HCT116 (cell line): Measurements from ENCODE around the gene ZBTB1. TPM values are rescaled to one million over a fixed set of nuclear protein-coding genes. Genes with fewer than 3 reads are reported as not detected.

Source experiments
- ATAC-seq: fragments of 200-7000 bp; cut with Tn5 transposase; 2 replicates; pipeline ENCODE4 v1.9.1; 2020; ENCODE audit warnings: mild to moderate bottlenecking, moderate library complexity
- BruUV-seq: library from RNA; stranded (reverse); fragments of 400-500 nt; replicated peaks from 2 replicates; lab custom pipeline; 2021; lab: Mats Ljungman, UMichigan
- CTCF ChIA-PET: fragments of 300-600 bp; sonication (Branson Sonifier 250); formaldehyde crosslinking; loops from one replicate; lab custom pipeline; 2021; ENCODE audit warnings: antibody characterized with exemption; lab: Charles Lee
- POLR2A ChIA-PET: fragments of 300-600, 350-600 bp; sonication (Branson Sonifier 250); formaldehyde crosslinking; loops from one replicate; lab custom pipeline; 2021; ENCODE audit warnings: antibody characterized with exemption; lab: Charles Lee
- RAD21 ChIA-PET, 2 experiments: fragments of 300-600 bp; sonication (Branson Sonifier 250); formaldehyde crosslinking; loops; one replicate each; lab custom pipeline; 2023; ENCODE audit warnings: low total read pairs in 2 of 2; ENCODE audit not compliant: uncharacterized antibody in 2 of 2, unreplicated experiment in 2 of 2, low non-redundant PET in 1 of 2; lab: Charles Lee
- DNase-seq: peaks from one replicate; pipeline ENCODE4 v3.0.0-alpha.2; 2010; ENCODE audit warnings: low read depth, low spot score
- H2AFZ ChIP-seq: fragments of 200-600 bp; shearing (Covaris generic), sonication (generic); 2 replicates; pipeline ENCODE4 v1.6.1; 2017; ENCODE audit warnings: low read depth, mixed run types, mixed read lengths, antibody characterized with exemption, low read length; ENCODE audit not compliant: poor library complexity, severe bottlenecking
- H3K27ac ChIP-seq: 2 replicates; pipeline ENCODE4 v1.5.1; 2012; ENCODE audit warnings: low read depth, low read length
- H3K27me3 ChIP-seq: fragments of 200-600 bp; sonication (generic); 2 replicates; pipeline ENCODE4 v1.6.1; 2016; ENCODE audit warnings: mixed run types, low read length, mixed read lengths; ENCODE audit not compliant: insufficient read depth
- H3K36me3 ChIP-seq, 2 experiments: fragments of 200-500 bp in 1 of 2; fragments of 200-600 bp in 1 of 2; sonication (Bioruptor generic) in 1 of 2; sonication (generic) in 1 of 2; 2 replicates each; pipeline versions ENCODE4 v1.5.1 to v1.6.1; 2014 to 2016; ENCODE audit warnings: low read length in 2 of 2, inconsistent platforms in 1 of 2, mixed read lengths in 1 of 2, mixed run types in 1 of 2; ENCODE audit not compliant: insufficient read depth in 2 of 2, control insufficient read depth in 1 of 2
- H3K4me1 ChIP-seq, 2 experiments: fragments of 200-600 bp in 1 of 2; sonication (generic) in 1 of 2; 2 replicates each; pipeline versions ENCODE4 v1.5.1 to v1.6.1; 2012 to 2017; ENCODE audit warnings: low read length in 2 of 2, inconsistent platforms in 1 of 2, mild to moderate bottlenecking in 1 of 2, mixed read lengths in 1 of 2, mixed run types in 1 of 2, moderate library complexity in 1 of 2; ENCODE audit not compliant: insufficient read depth in 2 of 2, control insufficient read depth in 1 of 2
- H3K4me2 ChIP-seq: fragments of 200-600 bp; sonication (generic); 2 replicates; pipeline ENCODE4 v1.6.1; 2017; ENCODE audit warnings: mixed run types, low read length, mixed read lengths
- H3K4me3 ChIP-seq, 2 experiments: fragments of 200-600 bp in 1 of 2; sonication (generic) in 1 of 2; replicated peaks in 1 of 2; 2 replicates each; pipeline ENCODE4 v1.5.1; 2011 to 2016; ENCODE audit warnings: low read length in 2 of 2, control low read depth in 1 of 2, low read depth in 1 of 2, mild to moderate bottlenecking in 1 of 2, mixed read lengths in 1 of 2, mixed run types in 1 of 2
- H3K79me2 ChIP-seq: fragments of 200-600 bp; sonication (generic); 2 replicates; pipeline ENCODE4 v1.6.1; 2017; ENCODE audit warnings: mild to moderate bottlenecking, mixed run types, low read length, moderate library complexity, mixed read lengths; ENCODE audit not compliant: insufficient read depth
- H3K9ac ChIP-seq: fragments of 200-600 bp; sonication (generic); 2 replicates; pipeline ENCODE4 v1.6.1; 2016; ENCODE audit warnings: low read length, mixed read lengths
- H3K9me2 ChIP-seq: fragments of 200-600 bp; sonication (generic), shearing (Covaris generic); 2 replicates; pipeline ENCODE4 v1.6.1; 2017; ENCODE audit warnings: mixed run types, mild to moderate bottlenecking, moderate library complexity; ENCODE audit not compliant: insufficient read depth
- H3K9me3 ChIP-seq, 2 experiments: fragments of 200-500 bp in 1 of 2; fragments of 200-600 bp in 1 of 2; sonication (Bioruptor generic) in 1 of 2; sonication (generic) in 1 of 2; 2 replicates each; pipeline ENCODE4 v1.6.1; 2014 to 2017; ENCODE audit warnings: low read length in 2 of 2, mixed read lengths in 2 of 2, inconsistent platforms in 1 of 2, low read depth in 1 of 2, mild to moderate bottlenecking in 1 of 2, mixed run types in 1 of 2, moderate library complexity in 1 of 2; ENCODE audit not compliant: control insufficient read depth in 1 of 2, insufficient read depth in 1 of 2
- H4K20me1 ChIP-seq: fragments of 200-600 bp; sonication (generic), shearing (Covaris generic); 2 replicates; pipeline ENCODE4 v1.6.1; 2017; ENCODE audit warnings: mixed run types, mild to moderate bottlenecking, moderate library complexity; ENCODE audit not compliant: insufficient read depth
- ATF3 ChIP-seq: IDR thresholded peaks from 2 replicates; pipeline ENCODE4 v1.6.1; 2012
- CBX3 ChIP-seq: IDR thresholded peaks from 2 replicates; pipeline ENCODE4 v1.6.1; 2012; ENCODE audit warnings: low read depth
- CTCF ChIP-seq, 3 experiments: fragments of 200-600 bp in 1 of 3; sonication (generic) in 1 of 3; IDR thresholded peaks in 2 of 3; conservative IDR thresholded peaks in 1 of 3; 2 replicates each; pipeline ENCODE4 v1.5.1; 2012 to 2017; ENCODE audit warnings: low read depth in 2 of 3, low read length in 2 of 3, antibody characterized with exemption in 1 of 3, borderline replicate concordance in 1 of 3, control low read depth in 1 of 3, mild to moderate bottlenecking in 1 of 3, mixed read lengths in 1 of 3, mixed run types in 1 of 3, moderate library complexity in 1 of 3; ENCODE audit not compliant: insufficient read depth in 1 of 3
- EGR1 ChIP-seq: IDR thresholded peaks from 2 replicates; pipeline ENCODE4 v1.6.1; 2012; ENCODE audit warnings: low read depth
- ELF1 ChIP-seq: IDR thresholded peaks from 2 replicates; pipeline ENCODE4 v1.6.1; 2012; ENCODE audit warnings: low read depth, borderline replicate concordance
- EZH2phosphoT487 ChIP-seq: fragments of 200-600 bp; IDR thresholded peaks from 2 replicates; pipeline ENCODE4 v1.6.1; 2018; ENCODE audit warnings: antibody characterized with exemption, borderline replicate concordance
- JUND ChIP-seq: IDR thresholded peaks from 2 replicates; pipeline ENCODE4 v1.6.1; 2012
- MAX ChIP-seq: IDR thresholded peaks from 2 replicates; pipeline ENCODE4 v1.6.1; 2012
- POLR2A ChIP-seq: IDR thresholded peaks from 2 replicates; pipeline ENCODE4 v1.7.0; 2011; ENCODE audit warnings: borderline replicate concordance; ENCODE audit not compliant: insufficient read depth, insufficient read length; ENCODE audit errors: extremely low read depth
- POLR2AphosphoS5 ChIP-seq: IDR thresholded peaks from 2 replicates; pipeline ENCODE4 v1.6.1; 2011; ENCODE audit warnings: mild to moderate bottlenecking, low read depth, low read length, moderate library complexity
- RAD21 ChIP-seq: IDR thresholded peaks from 2 replicates; pipeline ENCODE4 v1.6.1; 2012; ENCODE audit warnings: low read depth, mild to moderate bottlenecking
- SIN3A ChIP-seq: IDR thresholded peaks from 2 replicates; pipeline ENCODE4 v1.6.1; 2012; ENCODE audit warnings: low read depth
- SP1 ChIP-seq: IDR thresholded peaks from 2 replicates; pipeline ENCODE4 v1.6.1; 2012; ENCODE audit warnings: low read depth
- TCF7L2 ChIP-seq: IDR thresholded peaks from 2 replicates; pipeline ENCODE4 v1.7.0; 2011; ENCODE audit warnings: borderline replicate concordance, inconsistent platforms; ENCODE audit not compliant: insufficient read depth, insufficient read length; ENCODE audit errors: extremely low read depth
- YY1 ChIP-seq: IDR thresholded peaks from 2 replicates; pipeline ENCODE4 v1.6.1; 2011; ENCODE audit warnings: low read length, low read depth, moderate library complexity, mild to moderate bottlenecking; ENCODE audit not compliant: insufficient replicate concordance; ENCODE audit errors: extremely low read depth
- intact Hi-C: fragments of 100-400 bp; cut with micrococcal nuclease; formaldehyde crosslinking; loops from 2 replicates; pipeline ENCODE4 v1.10.0; 2022
- total RNA-seq: library from RNA; stranded (reverse); gene quantifications from one replicate; pipeline ENCODE4 v1.2.1, GENCODE V29; 2021; ENCODE audit not compliant: unreplicated experiment

The ZBTB1 gene
- total RNA-seq, 1 experiment from 2014 or later = 20.6 TPM

GRCh38 chr14:64536488-64537245 is 32.1 kb downstream of the ZBTB1 start:
- Histone ChIP-seq H3K36me3 (no peaks in the 10 kb centered on the region), H3K4me3 (no peak overlapping the region), H3K4me2 (no peak overlapping the region), H3K9ac (no peak overlapping the region), H4K20me1 (no peaks in the 10 kb centered on the region), H2AFZ (no peak overlapping the region), H3K9me3 (no peaks in the 10 kb centered on the region; a peak in 1 of 4 replicates), H3K79me2 (no peaks in the 10 kb centered on the region), H3K4me1 (peaks cover 3 to 23% of the 10 kb centered on the region in 2 experiments; a peak in 2 of 4 replicates), H3K27ac (no peak overlapping the region), H3K27me3 (no peaks in the 10 kb centered on the region), H3K9me2 (no peaks in the 10 kb centered on the region)
- ATAC-seq (no peak), DNase-seq (no peak)
- intact Hi-C loops = no loop called here
- ChIA-PET RAD21 (no interaction called here), POLR2A (no interaction called here), CTCF (no interaction called here)
- no peak for TF ChIP-seq EZH2phosphoT487
- BruUV-seq = no TSS peak

- RAD21 ChIA-PET = no interaction called here
- TF ChIP-seq RAD21 = peak; percentile 69
- 0 out of 2 replicates have a peak, but pooled peaks have one; percentile 42 for TF ChIP-seq CBX3
- TF ChIP-seq CTCF (IDR thresholded peaks at IDR 0.05 in 2 of 3, conservative IDR thresholded peaks at IDR 0.05 in 1 of 3; ENCODE audit: borderline replicate concordance in 1 of 3, insufficient read depth in 1 of 3, low read depth in 2 of 3, low read length in 2 of 3) = peak; percentile 51 to 79 (median 65); a peak in 5 of 6 replicates
- peak; percentile 72 for TF ChIP-seq POLR2A
- TF ChIP-seq POLR2AphosphoS5 = peak; percentile 44; the same call in 1 of the 2 replicates
- TF ChIP-seq MAX = peak; percentile 85
- peak; percentile 52 for TF ChIP-seq TCF7L2
- peak; percentile 91 for TF ChIP-seq SP1
- TF ChIP-seq JUND = no peak
- TF ChIP-seq EGR1 = no peak
- no peak for TF ChIP-seq ATF3
- TF ChIP-seq ELF1 = no peak
- no peak for TF ChIP-seq SIN3A
- peak; percentile 4 for TF ChIP-seq YY1
- TF ChIP-seq, all 23 proteins: peak for 9
- no peaks in the 10 kb centered on the region; a peak in 1 of 4 replicates for H3K9me3 ChIP-seq
- H3K27ac ChIP-seq = peak within 1 kb of the TSS; percentile 36
- no peaks in the 10 kb centered on the region for H3K79me2 ChIP-seq
- H3K27me3 ChIP-seq = no peaks in the 10 kb centered on the region
- H3K36me3 ChIP-seq = no peaks in the 10 kb centered on the region
- H3K4me3 ChIP-seq = peak within 1 kb of the TSS; percentile 38 to 60
- H3K9me2 ChIP-seq = no peaks in the 10 kb centered on the region
- DNase-seq (peak; percentile 94), ATAC-seq (peak; percentile 94)
- H2AFZ ChIP-seq = peak within 1 kb of the TSS; percentile 72
- H4K20me1 ChIP-seq = no peaks in the 10 kb centered on the region
- TSS peak; percentile 37 for BruUV-seq
- intact Hi-C loops = loop anchor here (10.0 kb wide), 1 partner anchor 94 kb away; no protein-coding TSS in a partner anchor
- peak within 1 kb of the TSS; percentile 71 for H3K9ac ChIP-seq
- ChIA-PET POLR2A (no interaction called here), CTCF (interaction anchor here (1.1 to 1.5 kb wide), 2 partner anchors 11 to 95 kb away, joined by 5 to 7 read pairs; no protein-coding TSS in a partner anchor)
- peak within 1 kb of the TSS; percentile 84 for H3K4me2 ChIP-seq
- peaks cover 3 to 23% of the 10 kb centered on the region in 2 experiments; a peak in 2 of 4 replicates for H3K4me1 ChIP-seq
These were observed 35.9 kb downstream of the ZBTB1 start, which contains the start of gene HSPA2 for GRCh38 chr14:64540208-64541202. Gene HSPA2 (plus strand): TSS chr14:64540741. CDS start chr14:64540850, 109 bp downstream.
